Measurements from ENCODE around the gene NFIX.

NFIX gene

DNA sequence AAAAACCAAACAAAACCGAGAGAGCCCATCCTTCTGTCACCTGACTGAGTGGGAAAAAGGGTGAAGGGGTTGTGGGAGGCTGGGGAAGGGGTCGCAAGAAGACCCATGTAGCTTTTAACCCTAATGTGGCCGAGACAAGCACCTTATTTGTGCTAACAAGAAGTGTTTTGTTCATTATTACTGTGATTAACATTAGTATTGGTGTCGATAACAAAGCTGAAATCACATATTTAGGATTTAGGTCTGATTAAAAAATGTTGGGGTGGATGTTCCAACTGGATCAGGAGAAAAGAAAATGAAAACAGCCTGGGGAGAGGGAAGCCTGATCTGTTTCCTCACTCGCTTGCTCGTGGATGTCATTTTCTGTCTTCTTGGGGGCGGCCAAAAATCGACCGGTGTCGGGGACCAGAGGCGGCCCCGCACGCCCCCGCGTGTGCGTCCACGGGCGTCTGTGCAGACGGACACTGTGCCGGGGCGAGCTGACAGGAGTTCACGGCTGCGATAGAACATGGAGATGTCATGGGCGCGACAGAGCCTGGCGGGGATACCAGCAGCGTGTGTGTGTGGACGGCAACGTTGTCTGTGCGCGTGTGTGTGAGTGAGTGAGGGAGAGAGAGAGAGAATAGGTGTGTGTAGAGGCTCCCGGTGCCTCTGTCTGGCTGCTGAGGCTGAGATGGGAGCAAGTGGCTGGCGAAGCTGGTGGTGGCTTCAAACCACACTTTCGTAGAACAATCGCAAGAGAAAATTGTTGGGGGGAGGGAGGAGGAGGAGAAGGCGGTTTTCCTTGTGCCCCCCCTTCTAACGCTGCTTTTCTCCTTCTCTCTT lies 29.1 kb downstream of the NFIX start:
- TF ChIP-seq, protein P1, sequence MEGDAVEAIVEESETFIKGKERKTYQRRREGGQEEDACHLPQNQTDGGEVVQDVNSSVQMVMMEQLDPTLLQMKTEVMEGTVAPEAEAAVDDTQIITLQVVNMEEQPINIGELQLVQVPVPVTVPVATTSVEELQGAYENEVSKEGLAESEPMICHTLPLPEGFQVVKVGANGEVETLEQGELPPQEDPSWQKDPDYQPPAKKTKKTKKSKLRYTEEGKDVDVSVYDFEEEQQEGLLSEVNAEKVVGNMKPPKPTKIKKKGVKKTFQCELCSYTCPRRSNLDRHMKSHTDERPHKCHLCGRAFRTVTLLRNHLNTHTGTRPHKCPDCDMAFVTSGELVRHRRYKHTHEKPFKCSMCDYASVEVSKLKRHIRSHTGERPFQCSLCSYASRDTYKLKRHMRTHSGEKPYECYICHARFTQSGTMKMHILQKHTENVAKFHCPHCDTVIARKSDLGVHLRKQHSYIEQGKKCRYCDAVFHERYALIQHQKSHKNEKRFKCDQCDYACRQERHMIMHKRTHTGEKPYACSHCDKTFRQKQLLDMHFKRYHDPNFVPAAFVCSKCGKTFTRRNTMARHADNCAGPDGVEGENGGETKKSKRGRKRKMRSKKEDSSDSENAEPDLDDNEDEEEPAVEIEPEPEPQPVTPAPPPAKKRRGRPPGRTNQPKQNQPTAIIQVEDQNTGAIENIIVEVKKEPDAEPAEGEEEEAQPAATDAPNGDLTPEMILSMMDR (IDR thresholded peaks at IDR 0.05; ENCODE audit: low read depth, low read length) = no peak
- no peak for DNase-seq (ENCODE audit: low read depth, low spot score)
- in situ Hi-C loops (cut with HindIII; ENCODE audit: low sequenced_read_pairs) = no loop called here
- H3K4me3 ChIP-seq (ENCODE audit: low read depth, low read length) = peak overlapping the region; percentile 51

DNA sequence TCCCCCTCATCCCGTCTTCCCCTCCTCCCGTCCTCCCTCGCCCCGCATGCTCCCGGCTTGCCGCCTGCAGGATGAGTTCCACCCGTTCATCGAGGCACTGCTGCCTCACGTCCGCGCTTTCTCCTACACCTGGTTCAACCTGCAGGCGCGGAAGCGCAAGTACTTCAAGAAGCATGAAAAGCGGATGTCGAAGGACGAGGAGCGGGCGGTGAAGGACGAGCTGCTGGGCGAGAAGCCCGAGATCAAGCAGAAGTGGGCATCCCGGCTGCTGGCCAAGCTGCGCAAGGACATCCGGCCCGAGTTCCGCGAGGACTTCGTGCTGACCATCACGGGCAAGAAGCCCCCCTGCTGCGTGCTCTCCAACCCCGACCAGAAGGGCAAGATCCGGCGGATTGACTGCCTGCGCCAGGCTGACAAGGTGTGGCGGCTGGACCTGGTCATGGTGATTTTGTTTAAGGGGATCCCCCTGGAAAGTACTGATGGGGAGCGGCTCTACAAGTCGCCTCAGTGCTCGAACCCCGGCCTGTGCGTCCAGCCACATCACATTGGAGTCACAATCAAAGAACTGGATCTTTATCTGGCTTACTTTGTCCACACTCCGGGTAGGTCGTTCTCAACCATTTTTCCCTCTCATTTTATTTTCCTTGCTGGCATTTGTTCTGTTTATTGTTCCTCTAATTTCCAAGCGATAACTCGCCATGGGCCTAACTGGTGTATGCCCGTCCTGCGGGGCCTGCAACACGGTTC lies 29.8 kb downstream of the NFIX start:
- in situ Hi-C loops (cut with HindIII; ENCODE audit: low sequenced_read_pairs) = no loop called here
- TF ChIP-seq, protein P1 (IDR thresholded peaks at IDR 0.05; ENCODE audit: low read depth, low read length) = no peak
- H3K4me3 ChIP-seq (ENCODE audit: low read depth, low read length) = peak overlapping the region; percentile 51
- DNase-seq (ENCODE audit: low read depth, low spot score) = no peak

DNA sequence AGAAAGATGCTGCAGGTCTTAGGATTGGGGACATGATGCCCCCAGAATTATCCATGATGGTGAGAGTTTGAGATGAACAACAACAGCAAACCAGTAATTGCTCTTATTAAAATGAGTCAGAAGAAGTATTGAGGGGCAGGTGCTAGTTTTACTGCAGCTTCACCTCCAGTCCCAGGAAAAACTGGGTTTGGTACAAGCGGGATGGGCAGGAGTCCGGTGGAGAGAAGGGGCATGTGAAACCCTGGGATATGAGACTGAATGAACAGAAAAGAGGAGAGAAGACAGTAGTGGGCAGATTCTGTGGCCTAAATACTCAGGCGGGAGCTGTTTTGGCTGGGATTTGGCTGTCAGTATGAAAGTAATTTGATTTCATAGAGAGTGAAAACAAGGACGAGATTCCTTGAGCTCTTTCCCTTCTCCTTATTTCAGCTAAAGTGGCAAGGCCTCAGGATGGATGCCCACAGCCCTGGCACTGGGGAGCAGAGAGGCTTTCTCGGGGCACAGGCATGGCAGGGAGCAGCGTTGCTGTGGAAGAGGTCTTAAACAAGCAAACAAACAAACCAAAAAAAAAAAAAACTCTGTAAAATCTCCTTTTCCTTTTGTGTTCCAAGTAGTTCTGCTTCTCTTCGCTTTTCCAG lies 30.7 kb downstream of the NFIX start:
- in situ Hi-C loops (cut with HindIII; ENCODE audit: low sequenced_read_pairs) = no loop called here
- TF ChIP-seq, protein P1 (IDR thresholded peaks at IDR 0.05; ENCODE audit: low read depth, low read length) = no peak
- DNase-seq (ENCODE audit: low read depth, low spot score) = no peak
- peak overlapping the region; percentile 51 for H3K4me3 ChIP-seq (ENCODE audit: low read depth, low read length)

DNA sequence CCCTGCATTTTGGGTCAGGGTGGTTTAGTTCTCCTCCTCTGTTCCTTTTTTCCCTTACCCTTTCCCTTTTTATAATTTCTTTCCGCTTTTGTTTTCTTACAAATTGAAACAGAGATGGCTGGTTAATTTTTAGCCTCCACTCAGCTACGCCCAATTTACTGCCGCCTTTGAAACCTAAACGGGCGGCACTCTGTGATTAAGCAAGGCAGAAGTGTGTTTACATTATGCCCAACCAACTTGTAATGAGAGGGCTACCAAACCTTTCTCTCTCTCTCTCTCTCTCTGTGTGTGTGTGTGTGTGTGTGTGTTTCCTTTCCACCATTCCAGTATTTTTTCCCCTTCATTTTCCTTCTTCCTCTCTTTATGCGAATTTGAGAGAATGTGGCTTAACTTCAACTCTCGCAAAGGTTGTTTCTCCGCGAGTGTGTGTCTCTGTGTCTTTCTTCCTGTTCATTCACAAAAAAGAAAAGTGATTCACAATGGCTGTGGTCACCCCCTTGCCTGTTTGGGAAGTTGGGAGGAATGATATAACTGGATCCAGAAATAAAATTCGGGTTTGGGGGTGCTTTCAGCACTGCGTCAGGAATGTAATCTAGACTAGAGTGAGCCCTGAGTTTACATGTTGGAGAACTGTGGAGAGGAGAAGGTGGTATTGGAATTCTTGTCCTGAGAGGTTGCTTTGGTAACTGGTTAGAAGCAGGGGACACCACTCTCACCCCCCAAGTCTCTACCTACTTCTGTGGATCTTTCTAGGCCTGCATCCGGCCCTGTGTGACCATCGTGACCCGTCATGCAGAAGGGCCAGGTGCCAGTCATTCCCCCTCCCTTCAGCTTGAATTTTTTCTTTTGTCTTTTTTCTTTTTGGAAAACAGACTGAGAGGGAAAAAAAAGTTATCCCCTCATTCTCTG lies 31.4 kb downstream of the NFIX start:
- peak overlapping the region; percentile 51 for H3K4me3 ChIP-seq (ENCODE audit: low read depth, low read length)
- TF ChIP-seq, protein P1 (IDR thresholded peaks at IDR 0.05; ENCODE audit: low read depth, low read length) = no peak
- in situ Hi-C loops (cut with HindIII; ENCODE audit: low sequenced_read_pairs) = no loop called here
- no peak for DNase-seq (ENCODE audit: low read depth, low spot score)

DNA sequence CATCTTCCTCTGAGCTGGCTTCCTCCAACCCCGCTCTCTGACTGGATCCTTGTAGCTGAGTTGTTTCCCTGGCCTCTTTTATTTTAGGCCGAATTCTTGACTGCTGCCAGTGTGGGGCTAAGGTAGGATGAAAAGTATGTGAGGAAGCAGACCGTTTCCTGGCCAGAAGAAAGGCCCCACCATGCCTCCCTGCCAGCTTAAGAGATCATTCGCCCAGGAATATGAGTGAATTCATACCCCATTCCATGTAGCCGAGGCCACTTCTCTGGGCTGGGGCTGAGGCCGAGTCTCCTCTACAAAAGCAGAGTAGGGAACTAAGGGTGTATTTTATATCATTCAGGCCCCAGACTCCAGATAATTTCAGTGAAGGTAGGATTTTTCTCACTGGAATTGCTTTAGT lies 32.3 kb downstream of the NFIX start:
- no peak for DNase-seq (ENCODE audit: low read depth, low spot score)
- TF ChIP-seq, protein P1 (IDR thresholded peaks at IDR 0.05; ENCODE audit: low read depth, low read length) = no peak
- in situ Hi-C loops (cut with HindIII; ENCODE audit: low sequenced_read_pairs) = no loop called here
- H3K4me3 ChIP-seq (ENCODE audit: low read depth, low read length) = peak overlapping the region; percentile 51

DNA sequence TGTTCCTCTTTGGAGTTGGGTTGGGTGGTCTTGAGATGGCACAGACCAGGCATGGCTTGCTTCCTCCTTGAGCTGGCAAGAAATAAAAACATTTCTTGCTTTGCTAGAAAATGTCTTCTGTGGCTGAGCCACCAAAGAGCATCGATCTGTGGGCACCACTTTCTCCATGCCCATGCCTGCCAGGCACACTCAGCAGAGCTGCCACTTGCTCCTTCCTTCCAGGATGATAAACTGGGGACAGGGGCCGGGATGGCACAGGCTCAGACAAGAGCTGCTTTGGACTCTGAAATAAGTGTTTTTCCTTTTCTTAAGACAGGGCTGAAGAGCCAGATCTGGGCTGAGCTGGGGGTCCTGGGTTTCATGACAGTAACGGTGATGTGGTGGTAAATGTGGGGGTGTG lies 32.8 kb downstream of the NFIX start:
- TF ChIP-seq, protein P1 (IDR thresholded peaks at IDR 0.05; ENCODE audit: low read depth, low read length) = no peak
- no peak for DNase-seq (ENCODE audit: low read depth, low spot score)
- in situ Hi-C loops (cut with HindIII; ENCODE audit: low sequenced_read_pairs) = no loop called here
- H3K4me3 ChIP-seq (ENCODE audit: low read depth, low read length) = peak overlapping the region; percentile 51

Measured in astrocyte of the spinal cord (primary cell).